Measurements from ENCODE around the gene CACNA1E.

Gene CACNA1E

DNA sequence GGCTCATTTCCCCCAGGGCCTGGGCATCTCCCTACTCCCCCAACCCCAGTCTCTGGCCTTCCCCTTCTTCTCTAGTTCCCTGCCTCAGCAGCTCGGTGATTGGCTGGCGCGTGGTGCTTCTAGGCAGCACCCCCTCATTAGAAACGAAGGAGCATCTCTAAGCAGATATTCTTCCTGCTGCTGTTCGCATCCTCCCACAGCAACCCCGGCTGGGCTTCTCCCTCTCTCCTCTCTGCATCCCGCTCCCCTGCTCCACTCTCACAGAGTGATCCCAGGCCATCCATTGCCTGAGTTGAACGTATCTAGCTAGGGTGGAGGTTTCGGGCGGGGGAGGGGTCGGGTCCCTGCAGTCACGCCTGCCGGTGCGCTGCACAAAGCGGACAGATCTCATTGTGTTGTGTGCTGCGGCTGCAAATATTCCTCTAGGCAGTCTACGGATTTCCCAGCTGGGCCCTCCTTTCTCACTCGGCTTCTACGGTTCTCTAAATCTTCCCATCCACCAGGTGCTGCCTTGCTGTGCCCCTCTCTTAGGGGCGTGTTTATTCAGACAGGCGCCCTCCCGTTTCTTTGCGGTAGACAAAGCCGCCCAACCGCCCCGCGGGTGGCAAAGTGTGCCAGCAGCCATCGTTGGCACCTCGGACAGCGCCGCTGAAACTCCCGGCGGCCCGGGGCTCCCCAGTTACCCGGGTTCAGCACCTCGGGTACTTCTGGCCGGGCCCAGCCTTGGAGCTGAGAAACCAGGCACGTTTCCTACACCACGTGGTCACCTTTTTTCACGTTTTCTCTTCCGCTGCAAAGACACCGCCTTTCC lies 2.2 kb downstream of the CACNA1E start:
- FAIRE-seq, result no peak

- FAIRE-seq, result no peak
Measured at GRCh38 chr1:181486098-181486420, 2.7 kb downstream of the CACNA1E start.

- no peak for FAIRE-seq
Measured at GRCh38 chr1:181488866-181489265, 5.5 kb downstream of the CACNA1E start.

- no peak for FAIRE-seq
Measured at GRCh38 chr1:181490276-181490675, 7.0 kb downstream of the CACNA1E start.

DNA sequence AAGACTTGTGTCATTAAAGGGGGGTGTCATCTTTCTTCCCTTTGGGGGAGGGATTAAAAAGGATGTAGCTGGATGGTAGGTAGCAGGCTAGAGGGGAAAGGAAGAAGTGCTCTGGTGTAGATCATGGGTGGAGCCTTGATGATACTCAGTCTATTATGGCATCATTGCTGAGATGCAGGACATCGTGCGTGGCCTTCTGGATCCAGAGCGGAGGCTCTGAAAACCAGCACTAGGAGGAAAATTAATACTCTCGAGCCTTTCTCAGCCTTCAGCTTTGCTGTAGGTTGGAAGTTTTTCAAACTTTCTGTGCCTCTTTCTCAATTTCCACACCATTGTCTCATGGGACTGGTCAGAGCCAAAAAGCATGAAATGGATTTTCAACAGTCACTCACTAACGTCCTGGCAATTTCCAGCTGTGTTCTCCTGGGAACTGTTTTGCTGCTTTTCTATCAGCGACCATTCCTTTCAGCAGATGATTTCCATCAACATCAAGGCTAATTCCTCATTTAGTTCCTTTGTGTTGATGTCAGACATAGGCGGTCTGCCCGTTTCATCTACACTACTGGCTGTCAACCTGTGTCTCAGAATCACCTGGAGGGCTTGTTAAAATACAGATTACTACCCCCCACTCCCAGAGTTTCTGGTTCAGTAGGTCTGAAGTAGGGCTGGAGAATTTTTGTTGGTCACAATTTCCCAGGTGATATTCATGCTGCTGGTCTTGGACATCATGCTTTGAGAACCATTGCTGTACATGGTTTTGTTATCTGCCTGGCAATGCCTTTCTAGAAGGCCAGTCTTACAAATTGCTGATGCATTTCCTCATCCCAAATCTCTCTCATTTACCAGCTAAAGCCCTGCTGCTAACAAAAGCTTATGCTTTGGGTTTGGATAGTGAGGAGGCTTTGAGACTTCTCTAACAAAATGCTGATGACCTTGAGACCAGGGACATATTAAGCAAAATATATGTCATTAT lies 7.7 kb downstream of the CACNA1E start:
- FAIRE-seq, result no peak

GRCh38 chr1:181493166-181493565 lies 9.8 kb downstream of the CACNA1E start:
- FAIRE-seq, result no peak

DNA sequence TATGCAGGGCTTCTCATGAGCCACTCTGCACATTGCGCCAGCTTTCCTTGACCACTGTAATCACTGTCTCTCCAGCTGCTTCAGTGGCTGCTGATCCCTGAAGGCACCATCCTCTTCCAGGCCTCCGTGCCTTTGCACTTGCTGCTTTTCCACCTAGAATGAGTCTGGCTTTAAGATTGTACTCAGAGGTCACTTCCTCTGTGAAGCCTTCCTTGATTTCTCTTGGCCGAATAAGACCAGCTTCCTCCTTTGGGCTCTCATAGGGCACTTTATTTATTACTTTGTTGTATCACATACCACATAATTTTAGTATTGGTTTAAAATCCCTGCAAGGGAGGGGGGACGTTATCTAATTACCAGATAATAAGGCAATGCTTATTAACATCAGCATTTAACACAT lies 10.6 kb downstream of the CACNA1E start:
- FAIRE-seq, result no peak

DNA sequence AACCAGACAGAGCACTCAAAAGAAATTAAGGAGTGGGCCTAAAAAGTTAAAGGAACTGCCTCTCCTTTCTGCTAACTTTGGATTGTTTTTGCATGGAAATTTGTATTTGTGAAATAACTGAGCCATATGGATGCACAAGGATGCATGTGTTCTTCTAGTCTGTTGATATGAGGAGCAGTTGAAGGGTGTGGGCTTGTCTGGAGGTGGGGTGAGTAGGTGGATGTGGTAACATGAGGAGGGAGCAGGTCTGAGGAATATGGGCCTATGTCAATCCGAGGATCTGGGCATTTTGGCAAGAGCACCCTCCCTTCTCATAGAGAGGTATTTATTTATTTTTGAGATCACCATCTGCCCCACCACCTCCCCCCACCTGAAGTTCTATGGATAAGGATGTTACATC lies 13.4 kb downstream of the CACNA1E start:
- no peak for FAIRE-seq

GRCh38 chr1:181497870-181498269 lies 14.6 kb downstream of the CACNA1E start:
- no peak for FAIRE-seq

GRCh38 chr1:181499825-181500224 lies 16.5 kb downstream of the CACNA1E start:
- FAIRE-seq, result no peak

DNA sequence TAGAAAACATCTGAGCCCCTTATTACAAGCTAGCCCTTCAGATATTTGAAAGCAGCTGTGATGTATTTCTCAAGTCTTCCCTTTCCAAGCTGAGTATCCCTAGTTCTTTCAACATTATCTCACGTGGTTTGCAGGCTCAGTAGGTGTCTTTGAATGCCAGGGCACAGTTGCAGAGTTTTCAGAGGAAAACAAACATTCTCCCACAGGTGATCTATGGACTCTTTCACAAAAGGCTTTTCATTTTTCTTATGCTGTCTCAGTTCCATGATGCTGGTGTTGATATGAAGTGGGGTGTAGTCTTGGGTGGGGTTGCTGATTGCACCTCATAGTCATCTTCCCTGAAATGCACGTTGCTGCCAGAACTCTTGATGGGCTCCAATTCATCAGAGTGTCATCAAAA lies 17.3 kb downstream of the CACNA1E start:
- no peak for FAIRE-seq

DNA sequence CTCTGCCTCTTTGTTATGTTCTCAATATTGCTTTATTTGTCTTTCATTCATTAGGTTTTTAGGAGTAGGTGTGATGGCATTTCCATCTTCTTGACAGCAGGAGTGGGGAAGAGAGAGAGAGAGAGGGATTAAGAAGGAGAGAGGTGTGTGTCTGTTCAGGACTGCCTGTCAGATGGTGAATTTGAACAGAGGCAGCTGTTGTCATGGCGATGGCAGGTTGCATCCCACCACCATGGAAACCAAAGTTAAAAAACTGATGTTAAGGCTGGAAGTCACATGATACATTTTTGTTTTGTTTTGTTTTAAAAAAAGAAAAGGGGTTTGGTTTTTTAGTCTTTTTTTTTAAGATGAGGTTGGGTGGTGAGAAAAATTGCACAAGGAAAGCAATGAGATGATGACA lies 18.3 kb downstream of the CACNA1E start:
- no peak for FAIRE-seq

GRCh38 chr1:181503171-181503810 lies 20.0 kb downstream of the CACNA1E start:
- no peak for FAIRE-seq

- no peak for FAIRE-seq
Measured at GRCh38 chr1:181504399-181504842, 21.1 kb downstream of the CACNA1E start.

DNA sequence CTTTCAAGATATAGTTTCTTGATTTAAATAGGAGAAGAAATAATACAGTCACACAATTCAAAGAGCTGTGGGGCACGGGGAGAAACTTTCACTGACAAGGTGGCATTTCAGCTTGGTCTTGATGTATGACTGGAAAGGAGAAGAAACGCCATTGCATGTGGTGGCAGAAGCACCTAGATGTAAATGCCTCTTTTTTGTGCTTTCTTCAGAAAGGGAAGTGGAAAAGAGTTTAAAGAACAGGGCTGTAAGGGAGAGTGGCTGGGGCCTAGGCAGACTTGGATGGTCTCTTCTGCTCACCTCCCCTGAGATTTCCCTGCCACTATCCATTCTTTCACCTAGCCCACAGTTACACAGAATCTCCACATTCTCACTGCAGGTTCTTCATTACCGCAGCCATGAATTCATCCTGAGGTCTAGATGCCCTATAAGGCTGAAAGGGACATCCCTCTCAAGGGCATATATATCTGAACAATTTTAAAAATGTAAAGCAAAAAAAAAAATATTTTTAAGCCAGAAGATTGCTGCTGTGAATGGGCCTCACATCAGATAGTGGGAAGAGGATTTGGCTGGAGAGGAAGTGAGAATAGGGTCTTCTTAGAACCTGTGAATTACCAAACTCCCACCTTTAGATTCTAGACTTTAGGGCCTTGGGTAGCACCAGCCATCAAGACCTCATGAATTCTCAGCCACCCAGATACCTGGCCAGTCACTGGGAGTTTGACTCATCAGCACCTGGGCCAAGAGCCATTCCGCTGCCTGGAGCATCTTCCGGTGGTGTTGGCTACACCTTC lies 23.4 kb downstream of the CACNA1E start:
- FAIRE-seq, result no peak

GRCh38 chr1:181508486-181509165 lies 25.3 kb downstream of the CACNA1E start:
- FAIRE-seq, result no peak

- FAIRE-seq, result no peak
Measured at GRCh38 chr1:181513786-181514297, 30.5 kb downstream of the CACNA1E start.

- FAIRE-seq, result no peak
Measured at GRCh38 chr1:181514298-181515290, 31.3 kb downstream of the CACNA1E start.

- no peak for FAIRE-seq
Measured at GRCh38 chr1:181516706-181517105, 33.4 kb downstream of the CACNA1E start.

DNA sequence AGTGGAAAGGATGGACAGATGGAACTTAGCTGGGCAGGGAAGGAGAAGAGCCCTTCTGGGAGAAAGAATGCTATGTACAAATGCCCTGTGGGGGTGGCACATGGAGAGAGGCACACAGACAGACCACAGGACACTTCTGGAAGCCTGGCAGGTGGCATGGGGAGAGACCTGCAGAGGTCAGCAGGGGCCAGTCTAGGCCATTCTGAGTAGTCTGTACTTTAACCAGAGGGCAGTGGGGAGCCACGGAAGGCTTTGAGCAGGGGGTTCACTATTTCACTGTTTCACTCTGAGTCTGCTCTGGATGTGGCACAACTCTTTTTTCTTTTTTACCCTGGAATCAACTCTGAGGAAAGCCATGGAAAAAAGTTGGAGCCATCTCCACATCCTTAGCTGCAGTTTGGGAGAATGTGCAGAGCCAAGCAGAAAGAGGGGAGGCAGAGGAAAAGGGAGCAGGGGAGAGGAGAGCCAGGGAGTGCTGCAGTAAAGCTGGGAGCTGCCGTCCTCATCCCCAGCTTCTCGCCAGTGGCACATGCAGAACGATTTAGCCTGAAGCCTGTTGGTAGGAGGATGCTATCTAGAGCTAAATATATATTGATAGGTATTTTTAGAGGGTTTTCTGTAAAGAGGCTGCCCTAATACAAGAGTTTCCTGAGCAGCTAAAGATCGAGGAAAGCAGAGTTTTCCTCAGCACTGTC lies 34.0 kb downstream of the CACNA1E start:
- no peak for FAIRE-seq
